D341Med (cell line): ENCODE measurements around the gene TMEM245.

Source experiments
- DNase-seq: peaks from one replicate; pipeline ENCODE4 v3.0.0; 2012; ENCODE audit warnings: low spot score

TMEM245 gene

DNA sequence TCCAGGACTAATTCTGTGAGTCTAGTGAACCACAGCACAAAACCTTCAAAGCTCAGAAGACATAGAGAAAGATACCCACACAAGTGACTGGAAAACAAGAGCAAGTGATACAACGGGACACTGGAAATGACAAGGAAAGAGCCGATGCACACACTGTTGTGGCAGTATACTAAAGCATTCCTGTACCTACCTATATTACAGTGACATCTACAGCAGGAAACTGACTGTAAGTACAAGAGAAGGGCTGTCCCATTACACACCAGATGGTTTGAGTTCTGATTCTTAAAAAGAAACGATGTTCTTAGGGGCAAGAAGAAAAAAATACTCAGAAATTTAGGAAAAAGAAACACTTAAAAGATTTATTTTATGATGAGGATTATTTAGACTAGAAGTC lies 18.5 kb downstream of the TMEM245 start:
- DNase-seq, result no peak

DNA sequence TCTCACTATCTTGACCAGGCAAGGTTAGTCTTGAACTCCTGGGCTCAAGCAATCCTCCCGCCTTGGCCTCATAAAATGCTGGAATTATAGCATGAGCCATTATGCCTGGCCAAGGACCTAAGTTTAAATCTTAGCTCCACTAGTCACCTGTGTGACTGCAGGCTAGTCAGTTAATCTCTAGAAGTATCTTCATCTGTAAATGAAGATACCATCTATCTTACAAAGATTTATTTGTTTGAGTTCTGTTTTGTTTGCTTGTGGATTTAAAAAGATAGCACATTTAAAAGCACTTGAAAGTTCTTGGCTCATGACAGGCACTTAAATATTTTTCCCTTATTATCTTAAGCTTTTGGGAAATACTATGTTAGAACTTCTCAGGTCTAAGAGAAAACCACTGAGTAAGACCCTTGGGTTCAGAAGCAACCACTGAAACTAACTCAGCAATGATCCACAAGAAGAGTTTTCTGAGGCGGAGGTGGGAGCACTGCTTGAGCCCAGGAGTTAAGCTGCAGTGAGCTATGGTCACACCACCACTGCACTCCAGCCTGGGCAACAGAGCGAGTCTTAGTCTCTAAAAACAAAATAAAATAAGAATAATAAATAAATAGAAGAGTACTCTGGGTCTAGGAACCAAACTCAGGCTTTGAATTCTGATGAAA lies 19.1 kb downstream of the TMEM245 start:
- DNase-seq, result no peak

DNA sequence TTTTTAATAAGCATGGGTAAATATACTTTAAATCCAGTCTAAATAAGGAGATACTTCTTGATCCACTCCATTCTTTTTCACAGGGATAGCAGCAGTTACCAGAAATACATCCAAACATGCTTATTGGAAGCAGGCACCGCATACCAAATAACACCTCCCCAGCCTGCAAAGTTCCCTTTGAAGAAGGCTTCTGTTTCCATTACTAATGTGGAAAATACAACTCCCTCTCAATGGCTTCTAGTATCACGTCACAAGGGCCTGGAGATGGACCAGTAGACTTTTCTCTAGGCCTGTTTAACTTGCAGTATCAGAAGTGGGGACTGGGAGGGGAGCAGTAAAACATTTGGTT lies 20.8 kb downstream of the TMEM245 start:
- DNase-seq, result no peak

DNA sequence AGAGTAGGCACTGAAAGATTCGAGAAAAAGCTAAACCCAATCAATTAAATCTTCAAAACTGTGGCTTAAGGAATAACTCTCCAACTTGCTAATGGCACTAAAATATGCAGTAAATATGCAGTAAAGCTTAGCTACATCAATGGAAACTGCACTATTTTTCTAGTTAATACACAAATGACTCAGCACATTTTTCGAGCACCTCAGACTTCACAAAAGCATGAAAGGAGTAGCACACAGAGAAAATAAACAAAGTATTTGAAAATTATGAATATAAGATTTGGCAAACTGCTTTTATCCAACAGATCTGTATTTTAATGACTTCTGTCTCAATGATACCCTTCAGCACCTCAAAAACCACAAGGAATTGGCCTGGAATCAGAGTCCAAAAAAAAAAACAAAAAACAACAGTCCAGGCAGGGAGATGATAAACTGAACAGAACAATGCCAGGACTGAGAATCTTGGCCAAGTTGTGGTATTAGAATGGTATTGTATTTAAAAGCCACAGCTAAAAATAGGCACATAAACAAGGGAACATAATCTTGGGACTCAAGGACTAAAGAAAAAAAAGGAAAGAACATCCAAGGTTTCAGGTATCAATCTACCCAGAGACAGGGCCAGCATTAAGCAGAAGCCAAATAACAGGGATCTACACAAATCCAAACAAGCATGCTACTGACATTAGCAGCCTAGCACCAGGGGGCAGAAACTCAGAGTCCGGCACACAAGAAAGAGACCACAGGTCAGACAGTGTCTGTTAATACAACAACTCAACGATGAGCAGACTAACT lies 21.4 kb downstream of the TMEM245 start:
- peak; percentile 42 for DNase-seq

DNA sequence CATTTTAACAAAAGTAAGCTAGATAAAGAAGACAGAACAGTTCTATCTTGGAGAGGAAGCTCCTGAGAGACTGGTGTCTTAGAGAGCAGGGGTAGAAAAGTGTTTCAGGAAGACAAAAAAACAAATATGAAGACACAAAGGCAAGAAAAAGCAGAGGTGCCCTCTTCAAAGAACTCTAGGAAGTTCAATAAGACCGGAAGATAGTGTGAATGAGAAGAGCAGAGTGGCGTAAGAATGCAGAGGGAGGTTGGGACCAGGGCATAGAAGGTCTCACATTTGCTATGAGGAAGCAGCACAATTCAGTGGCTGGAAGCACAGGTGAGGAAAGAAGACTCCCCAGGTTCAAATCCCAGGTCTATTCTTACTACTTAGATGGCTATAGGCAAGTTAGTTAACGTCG lies 22.6 kb downstream of the TMEM245 start:
- DNase-seq, result no peak

DNA sequence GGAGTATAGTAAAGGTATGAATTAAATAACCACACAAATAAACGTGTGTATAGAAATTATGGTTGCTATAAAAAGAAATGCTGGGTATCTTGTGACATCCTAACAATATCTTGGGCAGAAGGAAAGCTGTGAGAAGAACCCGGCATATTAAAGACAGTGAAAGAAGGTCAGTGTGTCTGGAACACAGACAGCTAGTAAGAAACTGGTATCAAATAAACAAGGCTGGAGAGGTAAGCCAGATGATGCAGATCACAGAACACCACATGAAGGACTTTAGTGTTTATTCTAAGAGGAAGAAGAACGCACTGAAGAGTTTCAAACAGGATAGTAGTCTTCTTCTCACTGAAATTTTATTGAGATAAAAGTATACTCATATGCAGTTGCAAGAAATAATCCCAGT lies 24.4 kb downstream of the TMEM245 start:
- no peak for DNase-seq

DNA sequence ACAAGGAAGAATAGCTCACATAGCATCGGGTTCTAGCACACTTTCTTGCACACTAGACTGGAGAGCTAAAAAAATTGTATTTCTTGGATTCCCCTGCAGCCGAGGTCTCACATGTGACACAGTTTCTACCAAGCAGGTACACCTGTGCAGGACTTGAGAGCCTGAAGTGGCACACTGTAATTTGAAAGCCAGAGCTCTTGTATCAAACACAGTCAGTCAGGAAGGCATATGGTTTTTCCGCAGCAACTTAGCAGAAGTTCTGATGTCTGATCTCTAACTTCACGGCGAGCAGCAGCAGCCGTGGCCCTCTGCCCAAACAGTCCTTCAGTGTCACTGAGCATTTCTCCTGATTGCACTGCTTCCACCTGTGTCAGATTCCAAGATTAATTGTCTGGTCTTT lies 25.5 kb downstream of the TMEM245 start:
- DNase-seq, result no peak

DNA sequence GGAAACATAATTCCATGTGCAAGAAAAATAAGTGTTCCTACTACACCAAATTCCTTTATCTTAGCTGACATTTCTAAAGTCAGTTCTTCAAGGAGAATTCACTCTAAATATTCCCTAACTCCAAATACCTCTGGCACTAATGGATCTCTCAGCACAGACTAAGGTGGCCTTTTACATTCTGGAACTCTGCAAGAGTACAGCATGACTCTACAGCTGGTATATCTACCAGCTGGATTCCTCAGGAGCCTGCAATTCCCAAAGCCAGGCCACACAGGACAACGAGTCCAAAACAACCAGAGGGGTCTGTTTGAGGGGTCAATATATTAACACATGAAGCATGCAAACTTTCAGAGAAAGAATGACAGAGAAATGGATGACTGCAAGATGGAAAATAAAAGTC lies 27.2 kb downstream of the TMEM245 start:
- DNase-seq, result no peak

DNA sequence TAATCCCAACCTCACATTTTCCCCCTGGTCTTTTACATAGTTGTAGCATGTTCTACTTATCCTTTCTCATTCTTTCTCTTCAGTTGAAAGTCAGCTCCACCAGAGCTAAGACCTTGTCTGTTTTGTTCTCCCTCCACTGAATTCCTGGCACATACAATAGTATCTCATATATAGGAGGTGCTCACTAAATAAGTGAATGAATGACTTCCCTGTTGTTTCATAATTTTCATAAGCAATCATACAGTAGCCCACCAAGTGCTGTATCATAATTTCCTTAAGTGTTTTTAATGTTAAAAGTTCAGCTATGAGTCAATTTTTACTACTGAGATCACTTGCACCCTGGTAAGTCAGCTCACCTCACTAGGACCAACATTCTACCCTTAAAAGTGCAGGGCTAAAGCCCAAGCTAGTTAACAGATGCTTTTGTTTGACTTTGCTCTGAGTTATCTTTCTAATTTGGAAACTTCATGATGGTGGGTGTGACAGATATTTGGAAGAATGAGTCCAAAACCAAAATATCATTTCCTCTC lies 27.6 kb downstream of the TMEM245 start:
- DNase-seq, result no peak

DNA sequence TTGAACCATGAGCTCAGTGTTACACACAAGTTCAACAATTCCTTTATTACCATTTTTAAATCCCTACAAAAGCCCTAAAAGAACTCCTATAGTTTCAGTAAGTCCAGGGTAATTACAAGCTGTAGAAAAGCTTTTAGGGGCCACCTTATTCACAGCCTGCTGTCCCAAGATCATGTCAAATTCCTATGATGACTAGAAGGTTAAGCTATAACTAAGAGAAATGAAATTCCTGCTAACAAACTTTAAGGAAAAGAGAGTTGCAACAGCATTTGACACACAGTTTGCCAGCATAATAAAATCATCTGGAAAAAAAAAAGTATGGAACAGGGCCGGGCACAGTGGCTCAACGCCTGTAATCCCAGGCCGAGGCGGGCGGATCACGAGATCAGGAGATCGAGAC lies 31.5 kb downstream of the TMEM245 start:
- DNase-seq, result no peak

DNA sequence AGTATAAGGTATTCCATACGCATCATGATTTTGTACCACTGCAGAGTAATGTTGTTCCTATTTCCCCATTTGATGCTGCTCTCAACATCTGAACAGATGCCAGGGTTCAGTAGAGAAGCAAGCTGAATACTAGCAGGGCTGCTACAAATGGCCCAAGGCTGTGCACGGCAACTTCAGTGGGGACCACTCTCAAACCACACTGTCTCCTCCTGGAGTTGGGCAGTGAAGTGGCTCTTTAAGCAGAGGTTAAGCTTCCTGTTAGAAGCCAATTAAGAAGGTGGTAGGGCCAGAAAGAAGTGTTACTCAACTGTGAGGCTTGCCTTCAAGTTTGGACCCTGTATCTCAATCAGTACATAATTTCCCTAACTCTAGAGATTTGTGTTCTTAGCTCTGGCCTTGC lies 32.0 kb downstream of the TMEM245 start:
- no peak for DNase-seq

DNA sequence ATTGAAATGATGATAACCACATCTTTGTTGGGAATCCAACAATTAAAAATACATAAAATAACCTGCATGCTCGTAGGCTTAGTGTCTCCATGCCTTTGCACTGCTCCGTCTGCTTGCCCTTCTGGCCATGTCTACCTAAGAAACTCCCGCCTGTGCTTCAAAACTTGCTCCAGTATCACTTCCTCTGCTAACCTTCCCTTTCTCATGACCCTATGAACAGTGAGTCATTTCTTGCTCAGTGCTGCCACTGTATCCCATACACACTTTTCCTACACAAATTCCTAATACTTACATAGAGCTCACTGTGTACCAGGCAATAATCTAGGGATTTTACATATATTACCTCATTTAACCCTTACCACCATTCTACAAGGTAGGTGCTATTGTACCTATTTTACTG lies 33.5 kb downstream of the TMEM245 start:
- no peak for DNase-seq

DNA sequence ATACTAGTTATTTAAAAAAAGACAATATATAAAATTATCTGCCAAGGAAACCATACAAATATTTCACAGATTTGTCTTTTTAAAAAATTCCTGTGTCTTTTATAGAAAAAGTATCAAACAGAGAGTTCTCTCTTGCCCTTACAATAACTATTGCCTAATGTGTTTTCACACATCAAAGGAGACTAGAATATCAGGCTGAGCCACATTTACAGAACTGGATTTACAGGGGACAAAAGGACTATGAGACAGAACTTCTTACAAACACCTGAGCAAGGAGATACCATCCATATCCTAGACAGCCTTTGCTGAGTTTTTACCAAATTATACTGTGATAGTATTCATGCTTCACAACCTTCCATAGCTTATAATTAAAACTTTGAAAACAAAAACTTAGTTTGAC lies 34.2 kb downstream of the TMEM245 start:
- DNase-seq, result no peak

DNA sequence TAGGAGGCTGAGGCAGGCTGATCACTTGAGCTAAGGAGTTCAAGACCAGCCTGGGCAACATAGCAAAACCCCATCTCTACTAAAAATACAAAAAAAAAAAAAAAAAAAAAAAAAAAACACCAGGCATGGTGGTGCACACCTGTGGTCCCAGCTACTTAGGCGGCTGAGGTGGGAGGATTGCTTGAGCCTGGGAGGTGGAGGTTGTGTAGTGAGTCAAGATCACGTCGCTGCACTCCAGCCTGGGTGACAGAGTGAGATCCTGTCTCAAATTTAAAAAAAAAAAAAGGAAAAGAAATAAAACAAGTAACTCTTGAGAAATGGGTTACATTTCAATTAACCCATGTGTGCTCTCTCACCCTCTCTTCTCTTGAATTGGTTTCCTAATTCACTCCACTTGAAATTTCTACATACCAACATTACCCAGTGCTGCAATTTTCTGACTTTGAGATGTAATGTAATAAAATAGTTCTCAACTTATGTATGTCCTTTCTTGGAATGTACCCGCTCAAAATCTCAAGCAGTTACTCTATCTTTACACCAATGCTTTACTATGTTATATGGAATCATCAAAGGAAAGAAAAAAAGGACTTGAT lies 35.8 kb downstream of the TMEM245 start:
- DNase-seq, result no peak

DNA sequence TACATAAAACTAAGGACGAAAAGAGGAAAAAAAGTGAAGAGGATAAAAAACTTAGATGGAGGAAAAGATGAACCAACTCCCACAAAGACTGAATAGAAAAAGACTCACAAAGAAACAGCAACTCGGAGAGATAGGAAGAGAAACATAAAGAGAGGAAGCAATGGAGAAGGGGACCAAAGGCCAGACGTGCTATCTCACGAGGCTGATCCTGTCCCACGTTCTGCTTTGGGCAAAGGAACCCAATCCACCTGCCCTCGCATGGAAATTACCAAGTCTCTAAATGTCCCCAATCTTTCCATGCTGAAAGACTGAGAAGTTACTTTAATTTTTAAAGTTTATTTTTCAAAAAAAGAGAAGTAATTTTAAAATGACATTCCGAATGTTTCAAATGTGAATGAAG lies 36.6 kb downstream of the TMEM245 start:
- no peak for DNase-seq

DNA sequence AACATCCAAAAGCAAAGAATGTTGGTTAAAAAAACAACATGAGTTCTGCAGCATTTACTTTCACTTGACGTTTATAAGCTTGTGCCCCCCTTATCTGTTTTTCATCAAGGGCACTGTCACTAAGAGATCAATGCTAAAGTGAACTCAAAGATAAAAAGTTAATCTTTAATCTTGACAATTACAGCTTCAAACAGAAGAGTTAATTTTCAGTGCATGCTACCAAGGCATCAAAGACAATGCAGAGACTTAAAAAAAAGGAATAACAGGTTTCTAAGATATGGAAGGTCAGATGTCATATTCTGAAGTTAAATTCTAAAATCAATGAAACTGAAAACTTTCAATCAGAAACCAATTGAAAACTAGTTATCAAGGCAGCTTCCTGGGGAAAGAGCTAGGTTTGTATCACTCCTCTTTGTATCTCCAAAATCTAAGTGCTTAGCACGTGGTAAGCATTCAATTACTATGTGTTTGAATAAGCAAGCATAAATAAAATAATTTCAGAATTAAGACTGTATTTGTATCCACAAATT lies 37.6 kb downstream of the TMEM245 start:
- DNase-seq, result no peak

DNA sequence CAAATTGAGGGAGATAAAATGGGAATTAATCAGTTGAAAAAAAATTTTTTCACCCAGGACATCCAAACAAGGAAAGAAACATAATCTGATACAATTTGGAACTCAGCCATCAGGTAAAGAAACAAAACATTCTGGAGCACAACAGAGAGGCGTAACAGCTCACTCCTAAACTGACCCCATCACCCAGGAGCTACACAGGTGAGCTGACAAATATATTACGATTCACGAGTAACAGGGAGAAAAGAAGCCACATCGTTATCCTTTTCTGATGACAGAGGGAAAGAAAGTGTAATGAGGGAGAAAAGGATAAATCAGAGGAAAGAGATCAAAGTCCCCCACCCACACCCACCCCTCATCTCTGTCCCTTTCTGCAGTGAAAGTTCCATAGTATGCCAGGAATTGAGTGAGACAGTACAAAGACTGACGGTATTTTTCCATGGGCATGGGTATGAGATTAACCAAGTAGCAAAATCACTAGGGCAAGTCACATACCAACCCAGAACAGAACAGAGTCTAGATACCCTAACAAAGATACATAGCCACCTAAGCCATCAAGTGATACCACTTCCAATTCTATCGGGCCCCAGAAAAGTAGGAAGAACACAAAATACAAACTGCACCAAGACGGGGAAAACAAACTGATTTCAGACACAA lies 45.4 kb downstream of the TMEM245 start:
- no peak for DNase-seq

DNA sequence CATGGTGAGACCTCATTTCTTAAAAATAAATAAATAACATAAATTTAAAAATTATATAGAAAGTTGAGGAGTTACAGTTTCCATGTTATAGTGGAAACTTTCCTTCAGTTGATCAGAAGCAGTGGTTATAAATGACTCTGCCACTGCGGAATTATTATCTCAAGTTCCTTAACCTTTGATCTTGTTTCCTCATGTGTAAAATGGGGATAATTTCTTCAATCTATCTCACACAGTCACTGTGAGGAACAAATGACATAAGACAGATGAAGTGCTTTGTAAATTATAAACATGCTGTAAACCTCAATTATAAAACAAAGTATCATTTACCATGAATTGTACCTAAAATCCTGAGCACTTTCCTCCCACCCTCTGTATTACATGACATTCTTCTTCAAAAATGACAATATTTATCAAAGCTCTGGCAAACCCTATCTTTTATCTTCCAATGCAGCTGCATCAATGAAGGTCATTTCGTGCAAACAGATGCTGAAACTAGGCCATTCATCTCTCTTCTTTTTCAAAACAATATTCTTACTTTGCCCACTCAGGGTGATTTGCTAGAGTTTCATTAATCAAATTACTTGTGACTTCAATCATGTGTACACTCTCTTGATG lies 46.8 kb downstream of the TMEM245 start:
- DNase-seq, result no peak

DNA sequence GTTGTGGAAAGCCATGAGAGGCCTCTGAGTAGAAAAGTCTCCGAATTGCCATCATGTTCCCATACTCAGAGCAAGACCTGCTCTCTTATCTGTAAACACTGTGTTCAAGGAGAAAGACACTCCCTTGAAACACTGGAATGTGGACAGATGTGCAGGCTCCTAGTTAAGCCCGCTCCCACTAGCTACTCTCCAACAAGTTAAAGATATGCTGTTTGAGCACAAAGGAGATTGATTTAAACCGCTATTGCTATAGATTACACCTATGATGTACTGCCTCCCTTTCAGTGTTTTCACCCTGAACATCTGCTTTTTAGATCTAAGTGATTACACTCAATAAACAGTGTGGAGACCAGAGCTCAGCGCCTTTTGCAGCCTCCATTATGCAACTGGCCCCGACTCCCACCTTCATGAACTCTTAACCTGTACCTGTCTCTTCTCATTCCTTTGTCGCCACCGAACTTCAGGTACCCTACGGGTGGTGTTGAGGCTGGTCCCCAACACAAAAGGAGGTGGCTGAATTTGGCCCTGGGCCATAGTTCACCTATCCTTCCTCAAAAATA lies 47.5 kb downstream of the TMEM245 start:
- DNase-seq, result no peak

DNA sequence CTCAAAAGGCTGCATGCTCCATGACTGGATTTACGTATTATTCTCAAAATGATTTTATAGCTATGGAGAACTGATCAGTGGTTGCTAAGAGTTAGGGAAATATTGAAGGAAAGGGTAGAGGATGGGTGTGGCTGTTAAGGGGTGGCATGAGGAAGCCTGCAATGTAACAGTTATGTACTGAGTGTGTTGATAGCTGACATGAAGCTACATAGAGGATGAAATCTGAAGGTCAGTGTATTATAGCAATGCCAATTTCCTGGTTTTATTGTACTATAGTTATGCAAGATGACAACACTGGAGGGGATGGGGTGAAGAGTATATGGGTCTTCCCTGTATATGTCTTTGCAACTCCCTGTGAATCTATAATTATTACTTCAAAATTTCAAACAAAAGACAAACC lies 51.0 kb downstream of the TMEM245 start:
- DNase-seq, result no peak

DNA sequence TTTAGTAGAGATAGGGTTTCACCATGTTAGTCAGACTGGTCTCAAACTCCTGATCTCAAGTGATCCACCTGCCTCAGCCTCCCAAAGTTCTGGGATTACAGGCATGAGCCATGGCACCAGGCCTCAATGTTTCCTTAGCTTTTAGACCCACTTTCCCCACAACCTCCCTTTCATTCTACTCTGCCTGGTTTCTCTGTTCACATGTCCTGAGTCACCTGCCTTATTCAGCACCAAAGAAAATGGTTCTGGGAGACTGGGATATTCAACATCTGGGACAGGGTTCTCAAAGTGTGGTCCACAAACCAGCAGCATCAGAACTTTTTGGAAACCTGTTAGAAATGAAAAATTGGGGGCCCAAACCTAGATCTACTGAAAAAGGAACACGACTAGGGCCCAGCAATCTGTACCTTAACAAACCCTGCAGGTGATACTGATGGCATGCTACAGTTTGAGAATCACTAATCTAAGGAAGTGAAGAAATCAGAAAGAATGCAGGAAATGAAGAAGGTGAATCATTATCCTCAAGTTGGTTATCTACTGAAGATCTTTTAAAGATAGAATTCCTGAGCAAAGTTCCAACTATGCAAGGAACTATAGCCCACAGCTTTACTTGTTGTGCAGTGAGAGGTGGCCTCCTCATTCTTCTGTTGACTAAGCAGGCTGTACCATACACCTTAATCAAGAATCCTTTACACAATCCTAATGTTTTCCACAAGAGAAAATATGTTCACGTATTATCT lies 54.6 kb downstream of the TMEM245 start:
- DNase-seq, result no peak
